OCI-LY7 (cell line): ENCODE measurements around the gene PHRF1.

Experiments used
- CTCF ChIP-seq: fragments of 200-600 bp; sonication (generic); conservative IDR thresholded peaks from 2 replicates; pipeline ENCODE4 v1.5.1; 2014; ENCODE audit warnings: mild to moderate bottlenecking, antibody characterized with exemption, low read length, moderate library complexity, mixed read lengths
- EZH2phosphoT487 ChIP-seq: fragments of 200-600 bp; sonication (generic); IDR thresholded peaks from 2 replicates; pipeline ENCODE4 v1.6.1; 2018; ENCODE audit warnings: low read depth, borderline replicate concordance, mild to moderate bottlenecking, mixed run types, antibody characterized with exemption, low read length, moderate library complexity, mixed read lengths

- TF ChIP-seq CTCF: no peak
- no peak for TF ChIP-seq EZH2phosphoT487
These were observed 39.4 kb downstream of the PHRF1 start, which contains the start of gene IRF7 for GRCh38 chr11:615504-616319.
